Measurements from ENCODE around the gene RCAN1.

DNA sequence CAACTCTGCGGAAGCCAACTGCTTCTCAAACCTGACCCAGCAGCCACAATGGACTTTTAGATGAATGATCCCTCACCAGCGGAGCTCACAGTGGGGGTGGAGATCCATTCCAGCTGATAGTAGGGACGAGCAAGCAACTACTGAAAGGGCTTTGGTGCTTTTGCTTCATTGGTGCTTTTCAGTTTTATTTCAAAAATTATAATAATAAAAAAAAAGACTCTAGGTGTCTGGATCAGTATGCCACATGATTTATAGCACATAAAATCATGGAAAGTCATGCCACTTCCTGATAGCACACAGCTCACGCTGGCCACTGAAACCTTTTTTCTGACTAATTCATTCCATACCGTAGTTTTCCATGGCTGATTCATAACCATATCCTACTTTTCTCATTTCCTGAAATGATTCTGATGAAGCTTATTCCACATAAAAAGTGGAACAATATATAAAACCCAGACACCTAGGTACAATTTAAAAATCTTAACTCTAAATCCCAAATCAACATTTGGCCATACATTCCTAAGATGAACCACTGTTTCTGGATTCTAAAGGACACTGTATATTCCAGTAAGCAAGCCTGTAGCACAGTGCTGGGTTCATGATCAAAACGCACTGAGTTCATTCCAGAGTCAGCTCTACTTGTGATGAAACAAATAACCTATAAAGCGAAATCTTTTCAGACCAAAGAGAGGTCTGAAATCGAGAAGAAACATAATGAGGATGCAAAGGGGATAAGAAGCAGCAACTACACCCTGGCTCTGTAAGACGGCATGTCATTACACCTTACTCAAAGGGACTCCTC, 61.6 kb downstream of the RCAN1 start:
- TF ChIP-seq, protein P1, sequence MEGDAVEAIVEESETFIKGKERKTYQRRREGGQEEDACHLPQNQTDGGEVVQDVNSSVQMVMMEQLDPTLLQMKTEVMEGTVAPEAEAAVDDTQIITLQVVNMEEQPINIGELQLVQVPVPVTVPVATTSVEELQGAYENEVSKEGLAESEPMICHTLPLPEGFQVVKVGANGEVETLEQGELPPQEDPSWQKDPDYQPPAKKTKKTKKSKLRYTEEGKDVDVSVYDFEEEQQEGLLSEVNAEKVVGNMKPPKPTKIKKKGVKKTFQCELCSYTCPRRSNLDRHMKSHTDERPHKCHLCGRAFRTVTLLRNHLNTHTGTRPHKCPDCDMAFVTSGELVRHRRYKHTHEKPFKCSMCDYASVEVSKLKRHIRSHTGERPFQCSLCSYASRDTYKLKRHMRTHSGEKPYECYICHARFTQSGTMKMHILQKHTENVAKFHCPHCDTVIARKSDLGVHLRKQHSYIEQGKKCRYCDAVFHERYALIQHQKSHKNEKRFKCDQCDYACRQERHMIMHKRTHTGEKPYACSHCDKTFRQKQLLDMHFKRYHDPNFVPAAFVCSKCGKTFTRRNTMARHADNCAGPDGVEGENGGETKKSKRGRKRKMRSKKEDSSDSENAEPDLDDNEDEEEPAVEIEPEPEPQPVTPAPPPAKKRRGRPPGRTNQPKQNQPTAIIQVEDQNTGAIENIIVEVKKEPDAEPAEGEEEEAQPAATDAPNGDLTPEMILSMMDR (IDR thresholded peaks at IDR 0.05) = no peak
- TF ChIP-seq POLR2AphosphoS5 (IDR thresholded peaks at IDR 0.05; ENCODE audit: low read depth, low read length) (no peak), TCF7L2 (IDR thresholded peaks at IDR 0.05; ENCODE audit: low read depth, low read length) (no peak)
- TF ChIP-seq, protein P2, sequence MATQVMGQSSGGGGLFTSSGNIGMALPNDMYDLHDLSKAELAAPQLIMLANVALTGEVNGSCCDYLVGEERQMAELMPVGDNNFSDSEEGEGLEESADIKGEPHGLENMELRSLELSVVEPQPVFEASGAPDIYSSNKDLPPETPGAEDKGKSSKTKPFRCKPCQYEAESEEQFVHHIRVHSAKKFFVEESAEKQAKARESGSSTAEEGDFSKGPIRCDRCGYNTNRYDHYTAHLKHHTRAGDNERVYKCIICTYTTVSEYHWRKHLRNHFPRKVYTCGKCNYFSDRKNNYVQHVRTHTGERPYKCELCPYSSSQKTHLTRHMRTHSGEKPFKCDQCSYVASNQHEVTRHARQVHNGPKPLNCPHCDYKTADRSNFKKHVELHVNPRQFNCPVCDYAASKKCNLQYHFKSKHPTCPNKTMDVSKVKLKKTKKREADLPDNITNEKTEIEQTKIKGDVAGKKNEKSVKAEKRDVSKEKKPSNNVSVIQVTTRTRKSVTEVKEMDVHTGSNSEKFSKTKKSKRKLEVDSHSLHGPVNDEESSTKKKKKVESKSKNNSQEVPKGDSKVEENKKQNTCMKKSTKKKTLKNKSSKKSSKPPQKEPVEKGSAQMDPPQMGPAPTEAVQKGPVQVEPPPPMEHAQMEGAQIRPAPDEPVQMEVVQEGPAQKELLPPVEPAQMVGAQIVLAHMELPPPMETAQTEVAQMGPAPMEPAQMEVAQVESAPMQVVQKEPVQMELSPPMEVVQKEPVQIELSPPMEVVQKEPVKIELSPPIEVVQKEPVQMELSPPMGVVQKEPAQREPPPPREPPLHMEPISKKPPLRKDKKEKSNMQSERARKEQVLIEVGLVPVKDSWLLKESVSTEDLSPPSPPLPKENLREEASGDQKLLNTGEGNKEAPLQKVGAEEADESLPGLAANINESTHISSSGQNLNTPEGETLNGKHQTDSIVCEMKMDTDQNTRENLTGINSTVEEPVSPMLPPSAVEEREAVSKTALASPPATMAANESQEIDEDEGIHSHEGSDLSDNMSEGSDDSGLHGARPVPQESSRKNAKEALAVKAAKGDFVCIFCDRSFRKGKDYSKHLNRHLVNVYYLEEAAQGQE (IDR thresholded peaks at IDR 0.05; ENCODE audit: insufficient read depth in 1 of 2, low read depth in 2 of 2, low read length in 1 of 2) = no peak
